ENCODE results near the gene DEFB132. TPM values are rescaled to one million over a fixed set of nuclear protein-coding genes. Genes with fewer than 3 reads are reported as not detected.
A peak's percentile ranks its signal among the peaks of the same experiment; 100 is the strongest.

The DEFB132 gene
- total and polyA plus RNA-seq, 9 of the 15 experiments (the other 6 are each of a cell fraction or from before 2014, with no cell fraction given) = not detected

DNA sequence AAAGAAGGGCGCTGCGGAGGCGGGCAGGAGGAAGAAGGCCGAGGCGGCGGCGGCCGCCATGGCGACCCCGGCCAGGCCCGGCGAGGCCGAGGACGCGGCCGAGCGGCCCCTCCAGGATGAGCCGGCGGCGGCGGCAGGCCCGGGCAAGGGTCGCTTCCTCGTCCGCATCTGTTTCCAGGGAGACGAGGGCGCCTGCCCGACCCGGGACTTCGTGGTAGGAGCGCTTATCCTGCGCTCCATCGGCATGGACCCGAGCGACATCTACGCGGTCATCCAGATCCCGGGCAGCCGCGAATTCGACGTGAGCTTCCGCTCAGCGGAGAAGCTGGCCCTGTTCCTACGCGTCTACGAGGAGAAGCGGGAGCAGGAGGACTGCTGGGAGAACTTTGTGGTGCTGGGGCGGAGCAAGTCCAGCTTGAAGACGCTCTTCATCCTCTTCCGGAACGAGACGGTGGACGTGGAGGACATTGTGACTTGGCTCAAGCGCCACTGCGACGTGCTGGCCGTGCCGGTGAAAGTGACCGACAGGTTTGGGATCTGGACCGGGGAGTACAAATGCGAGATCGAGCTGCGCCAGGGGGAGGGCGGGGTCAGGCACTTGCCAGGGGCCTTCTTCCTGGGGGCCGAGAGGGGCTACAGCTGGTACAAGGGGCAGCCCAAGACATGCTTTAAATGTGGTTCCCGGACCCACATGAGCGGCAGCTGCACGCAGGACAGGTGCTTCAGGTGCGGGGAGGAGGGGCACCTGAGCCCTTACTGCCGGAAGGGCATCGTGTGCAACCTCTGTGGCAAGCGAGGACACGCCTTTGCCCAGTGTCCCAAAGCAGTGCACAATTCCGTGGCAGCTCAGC, 40.6 kb downstream of the DEFB132 start (continued):
- TF ChIP-seq, protein P1, sequence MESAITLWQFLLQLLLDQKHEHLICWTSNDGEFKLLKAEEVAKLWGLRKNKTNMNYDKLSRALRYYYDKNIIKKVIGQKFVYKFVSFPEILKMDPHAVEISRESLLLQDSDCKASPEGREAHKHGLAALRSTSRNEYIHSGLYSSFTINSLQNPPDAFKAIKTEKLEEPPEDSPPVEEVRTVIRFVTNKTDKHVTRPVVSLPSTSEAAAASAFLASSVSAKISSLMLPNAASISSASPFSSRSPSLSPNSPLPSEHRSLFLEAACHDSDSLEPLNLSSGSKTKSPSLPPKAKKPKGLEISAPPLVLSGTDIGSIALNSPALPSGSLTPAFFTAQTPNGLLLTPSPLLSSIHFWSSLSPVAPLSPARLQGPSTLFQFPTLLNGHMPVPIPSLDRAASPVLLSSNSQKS (CRISPR knock-in tag; IDR thresholded peaks at IDR 0.05) = no peak
- TF ChIP-seq NEUROD1 (IDR thresholded peaks at IDR 0.05; ENCODE audit: borderline replicate concordance, low read depth, low read length, partially characterized antibody) (no peak), XRCC4 (IDR thresholded peaks at IDR 0.05; ENCODE audit: extremely low read depth, insufficient read depth, insufficient read length) (no peak), WHSC1 (IDR thresholded peaks at IDR 0.05; ENCODE audit: low read length) (no peak), ZNF431 (CRISPR knock-in tag; IDR thresholded peaks at IDR 0.05) (no peak), THRB (CRISPR knock-in tag; conservative IDR thresholded peaks at IDR 0.05) (no peak), L3MBTL2 (IDR thresholded peaks at IDR 0.05) (no peak), POLR2H (tag; IDR thresholded peaks at IDR 0.05; ENCODE audit: low read depth) (no peak), HDGF (IDR thresholded peaks at IDR 0.05) (0 out of 2 replicates have a peak, but pooled peaks have one; percentile 54), ZNF561 (CRISPR knock-in tag; conservative IDR thresholded peaks at IDR 0.05) (no peak), PPARD (CRISPR knock-in tag; IDR thresholded peaks at IDR 0.05) (no peak), RHOXF2B (CRISPR knock-in tag; conservative IDR thresholded peaks at IDR 0.05) (no peak), HDAC6 (IDR thresholded peaks at IDR 0.05; ENCODE audit: low read depth, low read length) (no peak), RBM22 (IDR thresholded peaks at IDR 0.05; ENCODE audit: low read depth, low read length, poor library complexity, severe bottlenecking) (no peak), ZNF282 (CRISPR knock-in tag; IDR thresholded peaks at IDR 0.05) (no peak), POLR2B (IDR thresholded peaks at IDR 0.05; ENCODE audit: low read depth, partially characterized antibody) (no peak), ZKSCAN3 (CRISPR knock-in tag; IDR thresholded peaks at IDR 0.05) (no peak), ZBTB5 (IDR thresholded peaks at IDR 0.05) (peak; percentile 71; the same call in 1 of the 2 replicates), TSC22D4 (tag; IDR thresholded peaks at IDR 0.05) (no peak), RFX7 (CRISPR knock-in tag; IDR thresholded peaks at IDR 0.05) (no peak), SIRT6 (IDR thresholded peaks at IDR 0.05; ENCODE audit: low read depth, low read length) (no peak), CEBPG (CRISPR knock-in tag; IDR thresholded peaks at IDR 0.05) (no peak), CEBPG (tag; conservative IDR thresholded peaks at IDR 0.05 in 1 of 2, IDR thresholded peaks at IDR 0.05 in 1 of 2) (no peak), ZBTB9 (CRISPR knock-in tag; IDR thresholded peaks at IDR 0.05) (no peak), FOXP1 (CRISPR knock-in tag; IDR thresholded peaks at IDR 0.05) (peak; percentile 49; the same call in 1 of the 2 replicates)
